AG09309 (cell line): Measurements from ENCODE around the gene TMEM147.
A peak's percentile ranks its signal among the peaks of the same experiment; 100 is the strongest.

ENCODE experiments used
- DNase-seq: peaks from one replicate; pipeline ENCODE4 v3.0.0-alpha.2; 2010; ENCODE audit warnings: low read depth
- H3K4me3 ChIP-seq: 2 replicates; pipeline ENCODE4 v1.5.1; 2011; ENCODE audit warnings: mild to moderate bottlenecking, low read depth, low read length, moderate library complexity; ENCODE audit not compliant: control insufficient read depth
- CTCF ChIP-seq: IDR thresholded peaks from 2 replicates; pipeline ENCODE4 v1.5.1; 2011; ENCODE audit warnings: mild to moderate bottlenecking, low read depth, low read length, inconsistent platforms; ENCODE audit not compliant: insufficient read depth, control insufficient read depth; ENCODE audit errors: missing control alignments

The TMEM147 gene

GRCh38 chr19:35525873-35526272, 19.6 kb upstream of the TMEM147 start:
- no peak overlapping the region for H3K4me3 ChIP-seq
- no peak for DNase-seq
- TF ChIP-seq CTCF = no peak

- no peak for TF ChIP-seq CTCF
- H3K4me3 ChIP-seq = no peak within 1 kb of the TSS
- peak; percentile 63 for DNase-seq
Observed at GRCh38 chr19:35528218-35529038, 17.0 kb upstream of the TMEM147 start, which contains the start of gene SBSN. TSS of gene SBSN (minus strand) at chr19:35528311. CDS start at chr19:35528281, 30 bp downstream.

GRCh38 chr19:35529241-35530218, 15.9 kb upstream of the TMEM147 start:
- TF ChIP-seq CTCF = no peak
- no peak overlapping the region for H3K4me3 ChIP-seq
- no peak for DNase-seq

- DNase-seq = no peak
- no peak for TF ChIP-seq CTCF
- no peak overlapping the region for H3K4me3 ChIP-seq
Observed at GRCh38 chr19:35531291-35531690, 14.1 kb upstream of the TMEM147 start.

GRCh38 chr19:35533201-35533821, 12.1 kb upstream of the TMEM147 start, which contains the start of gene GAPDHS:
TSS of gene GAPDHS (plus strand) at chr19:35533456. CDS start at chr19:35533528, 72 bp downstream.
- no peak for TF ChIP-seq CTCF
- DNase-seq = no peak
- H3K4me3 ChIP-seq = no peak within 1 kb of the TSS; the same call in 1 of the 2 replicates

GRCh38 chr19:35533822-35534392, 11.5 kb upstream of the TMEM147 start:
- no peak for DNase-seq
- no peak for TF ChIP-seq CTCF
- H3K4me3 ChIP-seq = no peak overlapping the region; the same call in 1 of the 2 replicates
